GM21825 (cell line): ENCODE results near the gene LRP6.

Experiments used
- ATAC-seq: cut with Tn5 transposase; IDR thresholded peaks from one replicate; pipeline ENCODE4 v1.9.1; 2021; ENCODE audit warnings: mild to moderate bottlenecking, moderate library complexity; ENCODE audit not compliant: unreplicated experiment

The LRP6 gene

GRCh38 chr12:12083688-12084087 is 183.2 kb downstream of the LRP6 start:
- no peak for ATAC-seq

DNA sequence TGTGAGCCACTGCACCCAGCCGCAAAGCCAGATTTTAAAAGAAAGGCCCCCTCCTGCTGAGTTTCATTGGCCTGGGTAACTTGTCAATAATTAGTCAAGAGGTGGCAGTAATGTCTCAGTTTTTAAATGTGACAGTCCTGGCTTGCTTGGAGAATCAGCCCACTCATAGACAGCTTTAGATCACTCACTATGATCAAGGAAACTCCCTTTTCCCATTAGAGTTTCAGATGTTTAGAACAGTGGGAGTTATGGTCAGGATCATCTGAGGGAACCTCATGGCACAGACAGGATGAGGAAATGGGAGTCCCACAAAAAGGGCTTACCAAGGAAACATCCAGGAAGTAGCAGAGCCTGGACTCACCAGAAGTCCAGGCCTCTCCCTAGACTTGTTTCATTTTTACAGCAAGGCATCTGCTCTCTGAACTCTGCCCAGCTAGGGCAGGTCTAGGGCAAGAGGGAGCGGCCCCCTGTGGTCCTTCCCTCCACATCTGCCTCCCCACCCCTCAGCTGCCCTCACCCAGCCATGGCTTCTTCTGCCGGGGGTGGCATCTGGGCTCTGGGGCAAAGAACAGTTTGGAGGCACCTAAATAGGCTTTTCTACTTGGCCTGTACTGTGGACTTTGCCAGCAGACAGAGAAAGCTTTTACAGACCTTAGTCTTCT is 184.9 kb downstream of the LRP6 start:
- ATAC-seq = no peak

GRCh38 chr12:12079291-12079690 is 187.6 kb downstream of the LRP6 start:
- no peak for ATAC-seq

DNA sequence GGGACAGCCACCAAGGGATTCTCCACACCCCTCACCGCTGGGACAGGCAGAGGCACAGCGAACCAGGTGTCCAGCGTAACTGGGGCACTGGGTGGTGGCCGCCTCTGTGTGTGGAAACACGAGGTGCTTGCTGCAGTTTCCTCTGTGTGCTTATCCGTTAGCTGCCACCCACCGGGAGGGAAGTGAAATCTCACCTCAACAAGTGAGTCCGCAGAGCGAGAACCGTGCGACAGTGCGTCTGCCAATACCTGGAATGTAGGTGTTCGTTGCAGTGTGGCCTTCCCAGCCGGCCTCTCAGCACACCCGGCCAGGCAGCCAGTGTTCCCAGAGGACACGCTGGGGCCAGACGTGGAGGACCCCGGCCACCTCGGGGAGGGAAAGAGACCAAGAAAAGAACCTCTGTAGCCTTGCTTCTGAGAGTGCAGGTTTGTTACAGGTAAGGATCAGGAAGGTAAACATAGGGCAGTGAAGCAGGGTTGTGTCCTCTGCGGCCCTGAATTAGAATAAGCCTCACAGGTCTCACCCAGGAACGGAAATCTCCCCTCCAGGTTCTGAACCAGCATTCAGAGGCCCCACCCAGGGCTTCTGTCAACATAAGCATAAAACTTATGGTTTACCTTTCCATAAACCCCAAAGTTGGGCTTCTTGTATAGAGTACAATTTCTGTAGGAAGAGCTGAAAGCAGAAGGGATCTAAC is 194.6 kb downstream of the LRP6 start:
- ATAC-seq = no peak

- ATAC-seq = no peak
These were observed 195.9 kb downstream of the LRP6 start, which contains the start of gene BCL2L14 for GRCh38 chr12:12070674-12071656. Gene BCL2L14, plus strand, starts transcription at chr12:12070939. Its CDS starts 8,367 bp downstream, at chr12:12079306.

- no peak for ATAC-seq
These were observed 196.9 kb downstream of the LRP6 start for GRCh38 chr12:12069821-12070548.

DNA sequence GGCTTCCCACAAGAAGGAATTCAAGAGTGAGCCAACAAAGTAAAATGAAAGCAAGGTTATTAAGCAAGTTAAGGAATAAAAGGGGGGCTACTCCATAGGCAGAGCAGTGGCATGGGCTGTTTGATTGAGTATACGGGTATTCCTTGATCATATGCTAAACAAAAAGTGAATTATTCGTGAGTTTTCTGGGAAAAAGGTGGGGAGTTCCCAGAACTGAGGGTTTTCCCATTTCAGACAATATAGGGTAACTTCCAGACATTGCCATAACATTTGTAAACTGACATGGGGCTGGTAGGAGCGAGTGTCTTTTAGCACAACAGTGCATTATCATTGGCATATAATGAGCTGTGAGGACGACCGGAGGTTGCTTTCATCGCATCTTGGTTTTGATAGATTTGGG is 198.1 kb downstream of the LRP6 start:
- no peak for ATAC-seq
